Thymus (tissue), 14 donors: Measurements from ENCODE around the gene LCA5. TPM values are rescaled to one million over a fixed set of nuclear protein-coding genes. Genes with fewer than 3 reads are reported as not detected.
A peak's percentile ranks its signal among the peaks of the same experiment; 100 is the strongest.
"Not testable (repeated sequence)": the region's sequence is repeated elsewhere in the genome, so short reads cannot be mapped to it uniquely, and the experiment has no call there.

Source experiments
- DNase-seq, 9 donors: peaks; one replicate each; pipeline ENCODE4 v3.0.0-alpha.2; 2013; ENCODE audit warnings: low spot score in 9 of 9, low read depth in 6 of 9, missing footprints in 1 of 9
- H3K27ac ChIP-seq, 2 donors: one replicate each; pipeline ENCODE4 v1.5.1; 2013; ENCODE audit warnings: control low read depth in 1 of 2, low read depth in 1 of 2, low read length in 1 of 2, mild to moderate bottlenecking in 1 of 2, moderate library complexity in 1 of 2
- H3K27me3 ChIP-seq, 2 donors: one replicate each; pipeline ENCODE4 v1.5.1; 2013; ENCODE audit warnings: low read length in 1 of 2; ENCODE audit not compliant: control insufficient read depth in 2 of 2, insufficient read depth in 1 of 2
- H3K36me3 ChIP-seq, 2 donors: one replicate each; pipeline ENCODE4 v1.5.1; 2013; ENCODE audit warnings: low read length in 1 of 2, mild to moderate bottlenecking in 1 of 2, moderate library complexity in 1 of 2; ENCODE audit not compliant: control insufficient read depth in 2 of 2, insufficient read depth in 2 of 2
- H3K4me1 ChIP-seq, 2 donors: one replicate each; pipeline ENCODE4 v1.5.1; 2013; ENCODE audit warnings: low read length in 2 of 2; ENCODE audit not compliant: control insufficient read depth in 2 of 2, insufficient read depth in 2 of 2
- H3K4me3 ChIP-seq, 2 donors: one replicate each; pipeline ENCODE4 v1.5.1; 2013; ENCODE audit warnings: low read length in 2 of 2, control low read depth in 1 of 2, mild to moderate bottlenecking in 1 of 2
- H3K9me3 ChIP-seq, 2 donors: one replicate each; pipeline ENCODE4 v1.5.1; 2013; ENCODE audit warnings: low read length in 1 of 2, mild to moderate bottlenecking in 1 of 2; ENCODE audit not compliant: control insufficient read depth in 2 of 2, insufficient read depth in 1 of 2
- WGBS: extraction: QIAGEN DNeasy Blood & Tissue Kit; methylation state at CpG from one replicate; pipeline ENCODE4 v1.1.7; 2013; 5-methylcytosine and 5-hydroxymethylcytosine counted together
- long read RNA-seq, 10 donors: transcript quantifications; one replicate each; lab custom pipeline, GENCODE V29; 2026
- polyA plus RNA-seq: library from polyadenylated mRNA; stranded (reverse); fragments of 200-250 nt; gene quantifications from one replicate; pipeline ENCODE4 v1.2.3, GENCODE V29; 2013
- total RNA-seq: library from RNA; stranded (reverse); fragments of 120-200 nt; gene quantifications from one replicate; pipeline ENCODE4 v1.2.4, GENCODE V29; 2013
- donor health status: healthy.

The LCA5 gene
- total RNA-seq (1.3 TPM), polyA plus RNA-seq (1.7 TPM)
- long read RNA-seq, donor 1: 0 reads
- long read RNA-seq, donor 2: 0 reads
- long read RNA-seq, donor 3, full-length matches to known transcripts: 1 of 1 reads
- long read RNA-seq, donor 3, partial matches to known transcripts: 0 of 1 reads
- long read RNA-seq, donor 3, other reads (novel, unspliced or antisense): 0 of 1 reads
- long read RNA-seq, donor 4: 0 reads
- long read RNA-seq, donor 5: 0 reads
- long read RNA-seq, donor 6: 0 reads
- long read RNA-seq, donor 7: 0 reads
- long read RNA-seq, donor 8: 0 reads
- long read RNA-seq, donor 9: 0 reads
- long read RNA-seq, donor 10: 0 reads

DNA sequence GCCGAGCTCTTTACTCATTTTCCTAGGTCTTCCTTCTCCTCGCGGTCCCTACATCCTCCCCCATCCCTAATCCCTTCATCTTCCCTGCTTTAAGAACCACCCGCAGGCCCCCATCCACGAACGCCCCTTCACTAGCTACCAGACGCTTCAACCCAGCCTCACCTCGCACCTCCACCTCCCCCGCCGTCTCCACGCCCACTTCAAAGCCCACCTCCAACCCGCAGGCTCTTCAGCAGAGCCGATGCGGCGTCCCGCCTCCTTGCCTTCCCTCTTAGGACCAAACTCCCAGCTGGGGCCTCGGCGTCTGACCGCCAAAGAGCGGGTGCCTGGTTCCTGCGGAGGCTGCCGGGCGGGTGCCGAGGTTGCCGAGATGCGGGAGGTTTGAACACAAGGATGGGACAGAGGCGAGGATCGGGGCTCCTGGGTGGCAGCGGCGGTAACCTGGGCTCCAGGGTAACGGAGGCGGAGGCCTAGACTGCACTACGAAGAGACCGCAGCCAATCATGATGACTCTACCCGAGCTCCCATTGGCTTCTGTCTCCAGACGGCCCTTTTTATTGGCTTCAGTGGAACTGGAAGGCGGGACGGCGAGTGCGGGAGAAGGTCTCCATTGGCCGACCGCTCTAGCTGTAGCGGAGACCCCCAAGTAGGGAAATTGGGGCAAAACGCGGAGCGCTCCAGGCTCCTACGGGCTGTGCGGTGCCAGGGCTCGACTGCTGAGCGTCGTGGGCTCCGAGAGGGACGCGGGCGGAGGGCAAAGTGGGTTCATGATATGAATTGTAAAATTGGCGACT, at the start of gene LCA5:
TSS of gene LCA5 (minus strand) at position 477 of the 794 bp plus-strand sequence. CDS start 18,536 bp downstream, outside the sequence.
- H3K27ac ChIP-seq: peak within 1 kb of the TSS; percentile 74 to 87
- peaks cover 2 to 13% of the 10 kb centered on the region in 2 donors for H3K27me3 ChIP-seq
- peaks cover 0 to 7% of the 10 kb centered on the region in 2 donors for H3K4me1 ChIP-seq
- no peaks in the 10 kb centered on the region for H3K36me3 ChIP-seq
- WGBS: under 1% methylated on average over 56 of the region's 56 CpGs
- peak; percentile 75 to 97 (median 91) for DNase-seq
- peak within 1 kb of the TSS; percentile 68 to 85 for H3K4me3 ChIP-seq
- no peaks in the 10 kb centered on the region for H3K9me3 ChIP-seq

GRCh38 chr6:79586548-79586947, 49.3 kb upstream of the LCA5 start:
- Histone ChIP-seq H3K27ac (no peak overlapping the region), H3K9me3 (no peaks in the 10 kb centered on the region), H3K4me1 (no peaks in the 10 kb centered on the region), H3K36me3 (no peaks in the 10 kb centered on the region), H3K4me3 (no peak overlapping the region), H3K27me3 (no peaks in the 10 kb centered on the region)
- DNase-seq: no peak

GRCh38 chr6:79584332-79584731, 47.1 kb upstream of the LCA5 start:
- 83% methylated on average over 2 of the region's 2 CpGs for WGBS
- Histone ChIP-seq H3K4me1 (no peaks in the 10 kb centered on the region), H3K27me3 (no peaks in the 10 kb centered on the region), H3K36me3 (no peaks in the 10 kb centered on the region), H3K27ac (no peak overlapping the region), H3K4me3 (no peak overlapping the region), H3K9me3 (no peaks in the 10 kb centered on the region)
- DNase-seq: no peak

DNA sequence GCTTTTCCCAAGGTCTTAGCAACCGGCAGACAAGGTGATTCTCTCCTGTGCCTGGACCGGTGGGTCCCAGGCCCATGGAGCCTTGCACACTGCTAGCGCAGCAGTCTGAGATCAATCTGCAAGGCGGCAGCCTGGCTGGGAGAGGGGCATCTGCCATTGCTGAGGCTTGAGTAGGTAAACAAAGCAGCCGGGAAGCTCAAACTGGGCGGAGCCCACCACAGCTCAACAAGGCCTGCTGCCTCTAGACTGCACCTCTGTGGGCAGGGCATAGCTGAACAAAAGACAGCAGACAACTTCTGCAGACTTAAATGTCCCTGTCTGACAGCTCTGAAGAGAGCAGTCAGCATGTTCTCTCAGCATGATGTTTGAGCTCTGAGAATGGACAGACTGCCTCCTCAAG, 40.7 kb upstream of the LCA5 start:
- 95% methylated on average over 6 of the region's 6 CpGs for WGBS
- H3K9me3 ChIP-seq, H3K27me3 ChIP-seq, H3K4me3 ChIP-seq, H3K27ac ChIP-seq, H3K36me3 ChIP-seq, H3K4me1 ChIP-seq, DNase-seq: not testable (repeated sequence)

DNA sequence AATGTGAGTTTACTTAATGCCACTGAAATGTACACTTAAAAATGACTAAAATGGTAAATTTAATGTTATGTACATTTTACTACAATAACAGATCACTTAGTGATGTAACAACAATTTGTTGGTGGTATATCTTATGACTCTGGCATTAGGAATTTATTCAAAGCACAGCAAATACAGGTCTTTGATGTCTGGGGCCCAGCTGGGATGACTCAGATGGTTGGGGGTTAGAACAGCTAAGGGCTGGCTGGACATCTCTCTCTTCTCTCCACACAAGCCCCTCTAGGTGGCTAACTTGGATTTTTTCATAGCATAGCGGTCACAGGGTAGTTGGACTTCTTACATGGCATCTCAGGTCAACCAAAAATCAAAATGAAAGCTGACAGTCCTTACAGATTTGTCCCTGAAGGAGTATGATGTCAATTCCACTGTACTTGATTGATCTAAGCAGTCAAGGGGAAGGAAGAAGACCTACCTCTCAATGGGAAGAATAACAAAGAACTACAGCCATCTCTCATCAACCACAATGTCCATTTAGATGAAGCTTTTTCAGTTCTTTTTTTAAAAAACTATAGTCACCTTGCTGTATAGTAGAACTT, 37.5 kb upstream of the LCA5 start:
- H3K9me3 ChIP-seq: no peaks in the 10 kb centered on the region
- WGBS: 100% methylated on average over 1 of the region's 1 CpG
- no peaks in the 10 kb centered on the region for H3K4me1 ChIP-seq
- H3K36me3 ChIP-seq: no peaks in the 10 kb centered on the region
- no peak overlapping the region for H3K4me3 ChIP-seq
- H3K27ac ChIP-seq: no peak overlapping the region
- no peaks in the 10 kb centered on the region for H3K27me3 ChIP-seq
- no peak for DNase-seq

- WGBS: 98% methylated on average over 1 of the region's 1 CpG
- Histone ChIP-seq H3K27ac (no peak overlapping the region), H3K9me3 (no peaks in the 10 kb centered on the region), H3K4me1 (no peaks in the 10 kb centered on the region), H3K36me3 (no peaks in the 10 kb centered on the region), H3K4me3 (no peak overlapping the region), H3K27me3 (no peaks in the 10 kb centered on the region)
- no peak for DNase-seq
Observed at GRCh38 chr6:79574174-79574573, 36.9 kb upstream of the LCA5 start.

DNA sequence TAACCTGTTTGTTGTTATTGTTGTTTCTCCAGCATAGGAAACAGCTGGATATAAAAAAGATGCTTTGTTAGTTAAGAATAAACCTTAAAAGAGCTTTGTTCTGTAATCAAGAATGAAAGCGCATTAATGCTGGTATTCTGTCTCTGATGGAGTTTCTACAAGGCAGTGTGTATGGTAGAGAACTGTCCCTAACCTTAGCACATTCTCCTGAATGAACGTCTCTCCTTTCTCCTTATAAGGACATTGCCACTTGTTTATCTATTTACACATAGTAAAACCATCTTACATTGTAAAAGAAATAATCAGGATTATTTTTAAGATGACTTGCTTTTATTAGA, 33.8 kb upstream of the LCA5 start:
- no peak overlapping the region for H3K27ac ChIP-seq
- WGBS: 59% methylated on average over 2 of the region's 2 CpGs
- H3K36me3 ChIP-seq: no peaks in the 10 kb centered on the region
- no peaks in the 10 kb centered on the region for H3K27me3 ChIP-seq
- no peaks in the 10 kb centered on the region for H3K4me1 ChIP-seq
- no peaks in the 10 kb centered on the region for H3K9me3 ChIP-seq
- H3K4me3 ChIP-seq: no peak overlapping the region
- no peak for DNase-seq

DNA sequence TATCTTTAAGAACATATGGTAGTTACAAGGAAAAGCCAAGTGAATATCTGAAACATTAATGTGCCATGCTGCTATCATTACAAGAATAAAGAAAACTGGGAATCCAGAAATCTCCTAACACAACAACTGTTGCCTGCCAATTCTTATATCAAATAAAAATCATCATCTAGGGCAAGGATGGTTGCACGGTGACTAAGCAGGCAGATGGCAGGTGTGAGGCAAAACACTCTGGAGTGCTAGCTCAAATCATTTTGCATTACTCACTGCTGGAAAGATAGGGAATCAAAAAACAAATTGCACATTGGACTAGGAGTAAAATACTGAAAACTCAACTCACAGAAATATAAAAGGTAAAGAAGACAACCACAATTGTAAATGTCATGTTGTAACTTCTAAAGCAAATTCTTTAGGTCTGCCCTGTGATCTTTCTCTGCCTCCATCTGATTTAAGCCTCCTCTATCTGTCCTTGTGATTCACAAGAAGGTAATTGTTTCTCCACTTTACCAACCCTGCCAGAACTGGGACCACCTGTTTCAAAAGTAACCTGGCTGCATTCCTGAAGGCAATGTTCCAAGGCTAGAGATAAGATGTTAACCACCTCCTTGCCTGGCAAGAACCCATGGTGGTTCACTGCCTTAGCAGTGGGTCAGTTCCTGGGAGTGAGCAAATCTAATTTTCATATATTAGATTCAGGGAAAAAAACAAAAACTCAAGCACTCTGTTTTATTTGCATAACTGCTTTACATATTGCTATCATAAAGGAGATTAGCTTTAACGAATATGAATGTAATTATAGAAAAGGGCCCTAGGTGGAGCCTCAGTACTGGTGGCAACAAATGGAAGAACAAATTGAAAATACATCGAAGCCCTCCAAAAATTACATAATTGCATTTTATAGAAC, 33.1 kb upstream of the LCA5 start:
- 34% methylated on average over 3 of the region's 3 CpGs for WGBS
- no peaks in the 10 kb centered on the region for H3K27me3 ChIP-seq
- H3K4me1 ChIP-seq: no peaks in the 10 kb centered on the region
- no peak overlapping the region for H3K27ac ChIP-seq
- H3K4me3 ChIP-seq: no peak overlapping the region
- H3K36me3 ChIP-seq: no peaks in the 10 kb centered on the region
- DNase-seq: peak in 5 of 9 donors; percentile 4 to 24 (median 13)
- no peaks in the 10 kb centered on the region for H3K9me3 ChIP-seq
